HCT116 (cell line): ENCODE results near the gene CPHXL2. TPM values are rescaled to one million over a fixed set of nuclear protein-coding genes. Genes with fewer than 3 reads are reported as not detected.

Experiments used
- ATAC-seq: fragments of 200-7000 bp; cut with Tn5 transposase; 2 replicates; pipeline ENCODE4 v1.9.1; 2020; ENCODE audit warnings: mild to moderate bottlenecking, moderate library complexity
- BruUV-seq: library from RNA; stranded (reverse); fragments of 400-500 nt; replicated peaks from 2 replicates; lab custom pipeline; 2021; lab: Mats Ljungman, UMichigan
- CTCF ChIA-PET: fragments of 300-600 bp; sonication (Branson Sonifier 250); formaldehyde crosslinking; loops from one replicate; lab custom pipeline; 2021; ENCODE audit warnings: antibody characterized with exemption; lab: Charles Lee
- POLR2A ChIA-PET: fragments of 300-600, 350-600 bp; sonication (Branson Sonifier 250); formaldehyde crosslinking; loops from one replicate; lab custom pipeline; 2021; ENCODE audit warnings: antibody characterized with exemption; lab: Charles Lee
- RAD21 ChIA-PET, 2 experiments: fragments of 300-600 bp; sonication (Branson Sonifier 250); formaldehyde crosslinking; loops; one replicate each; lab custom pipeline; 2023; ENCODE audit warnings: low total read pairs in 2 of 2; ENCODE audit not compliant: uncharacterized antibody in 2 of 2, unreplicated experiment in 2 of 2, low non-redundant PET in 1 of 2; lab: Charles Lee
- DNase-seq: peaks from one replicate; pipeline ENCODE4 v3.0.0-alpha.2; 2010; ENCODE audit warnings: low read depth, low spot score
- H2AFZ ChIP-seq: fragments of 200-600 bp; shearing (Covaris generic), sonication (generic); 2 replicates; pipeline ENCODE4 v1.6.1; 2017; ENCODE audit warnings: low read depth, mixed run types, mixed read lengths, antibody characterized with exemption, low read length; ENCODE audit not compliant: poor library complexity, severe bottlenecking
- H3K27ac ChIP-seq: 2 replicates; pipeline ENCODE4 v1.5.1; 2012; ENCODE audit warnings: low read depth, low read length
- H3K27me3 ChIP-seq: fragments of 200-600 bp; sonication (generic); 2 replicates; pipeline ENCODE4 v1.6.1; 2016; ENCODE audit warnings: mixed run types, low read length, mixed read lengths; ENCODE audit not compliant: insufficient read depth
- H3K36me3 ChIP-seq, 2 experiments: fragments of 200-500 bp in 1 of 2; fragments of 200-600 bp in 1 of 2; sonication (Bioruptor generic) in 1 of 2; sonication (generic) in 1 of 2; 2 replicates each; pipeline versions ENCODE4 v1.5.1 to v1.6.1; 2014 to 2016; ENCODE audit warnings: low read length in 2 of 2, inconsistent platforms in 1 of 2, mixed read lengths in 1 of 2, mixed run types in 1 of 2; ENCODE audit not compliant: insufficient read depth in 2 of 2, control insufficient read depth in 1 of 2
- H3K4me1 ChIP-seq, 2 experiments: fragments of 200-600 bp in 1 of 2; sonication (generic) in 1 of 2; 2 replicates each; pipeline versions ENCODE4 v1.5.1 to v1.6.1; 2012 to 2017; ENCODE audit warnings: low read length in 2 of 2, inconsistent platforms in 1 of 2, mild to moderate bottlenecking in 1 of 2, mixed read lengths in 1 of 2, mixed run types in 1 of 2, moderate library complexity in 1 of 2; ENCODE audit not compliant: insufficient read depth in 2 of 2, control insufficient read depth in 1 of 2
- H3K4me2 ChIP-seq: fragments of 200-600 bp; sonication (generic); 2 replicates; pipeline ENCODE4 v1.6.1; 2017; ENCODE audit warnings: mixed run types, low read length, mixed read lengths
- H3K4me3 ChIP-seq, 2 experiments: fragments of 200-600 bp in 1 of 2; sonication (generic) in 1 of 2; replicated peaks in 1 of 2; 2 replicates each; pipeline ENCODE4 v1.5.1; 2011 to 2016; ENCODE audit warnings: low read length in 2 of 2, control low read depth in 1 of 2, low read depth in 1 of 2, mild to moderate bottlenecking in 1 of 2, mixed read lengths in 1 of 2, mixed run types in 1 of 2
- H3K79me2 ChIP-seq: fragments of 200-600 bp; sonication (generic); 2 replicates; pipeline ENCODE4 v1.6.1; 2017; ENCODE audit warnings: mild to moderate bottlenecking, mixed run types, low read length, moderate library complexity, mixed read lengths; ENCODE audit not compliant: insufficient read depth
- H3K9ac ChIP-seq: fragments of 200-600 bp; sonication (generic); 2 replicates; pipeline ENCODE4 v1.6.1; 2016; ENCODE audit warnings: low read length, mixed read lengths
- H3K9me2 ChIP-seq: fragments of 200-600 bp; sonication (generic), shearing (Covaris generic); 2 replicates; pipeline ENCODE4 v1.6.1; 2017; ENCODE audit warnings: mixed run types, mild to moderate bottlenecking, moderate library complexity; ENCODE audit not compliant: insufficient read depth
- H3K9me3 ChIP-seq, 2 experiments: fragments of 200-500 bp in 1 of 2; fragments of 200-600 bp in 1 of 2; sonication (Bioruptor generic) in 1 of 2; sonication (generic) in 1 of 2; 2 replicates each; pipeline ENCODE4 v1.6.1; 2014 to 2017; ENCODE audit warnings: low read length in 2 of 2, mixed read lengths in 2 of 2, inconsistent platforms in 1 of 2, low read depth in 1 of 2, mild to moderate bottlenecking in 1 of 2, mixed run types in 1 of 2, moderate library complexity in 1 of 2; ENCODE audit not compliant: control insufficient read depth in 1 of 2, insufficient read depth in 1 of 2
- H4K20me1 ChIP-seq: fragments of 200-600 bp; sonication (generic), shearing (Covaris generic); 2 replicates; pipeline ENCODE4 v1.6.1; 2017; ENCODE audit warnings: mixed run types, mild to moderate bottlenecking, moderate library complexity; ENCODE audit not compliant: insufficient read depth
- EZH2 ChIP-seq: fragments of 200-600 bp; sonication (generic); IDR thresholded peaks from 2 replicates; pipeline ENCODE4 v1.6.1; 2017; ENCODE audit warnings: antibody characterized with exemption, mixed run types
- EZH2phosphoT487 ChIP-seq: fragments of 200-600 bp; IDR thresholded peaks from 2 replicates; pipeline ENCODE4 v1.6.1; 2018; ENCODE audit warnings: antibody characterized with exemption, borderline replicate concordance
- FOSL1 ChIP-seq: IDR thresholded peaks from 2 replicates; pipeline ENCODE4 v1.6.1; 2012; ENCODE audit warnings: low read depth
- intact Hi-C: fragments of 100-400 bp; cut with micrococcal nuclease; formaldehyde crosslinking; loops from 2 replicates; pipeline ENCODE4 v1.10.0; 2022
- total RNA-seq: library from RNA; stranded (reverse); gene quantifications from one replicate; pipeline ENCODE4 v1.2.1, GENCODE V29; 2021; ENCODE audit not compliant: unreplicated experiment
- TF ChIP-seq, protein P1 (sequence below): IDR thresholded peaks from 2 replicates; pipeline ENCODE4 v1.6.1; 2012; ENCODE audit warnings: low read depth
- TF ChIP-seq, protein P2 (sequence below): IDR thresholded peaks from 2 replicates; pipeline ENCODE4 v1.6.1; 2012
- TF ChIP-seq, protein P3 (sequence below): IDR thresholded peaks from 2 replicates; pipeline ENCODE4 v1.6.1; 2012

CPHXL2 gene
- total RNA-seq, 1 experiment from 2014 or later = not detected

GRCh38 chr16:75617121-75617520, 59.7 kb downstream of the CPHXL2 start:
- ChIA-PET RAD21 (no interaction called here), CTCF (no interaction called here), POLR2A (no interaction called here)
- Histone ChIP-seq H3K4me2 (no peak overlapping the region), H3K27me3 (no peaks in the 10 kb centered on the region), H3K4me3 (no peak overlapping the region), H2AFZ (no peak overlapping the region), H3K9me2 (no peaks in the 10 kb centered on the region), H3K36me3 (peaks cover 17 to 36% of the 10 kb centered on the region in 2 experiments; a peak in 3 of 4 replicates), H3K9ac (no peak overlapping the region), H3K27ac (no peak overlapping the region), H3K4me1 (peaks cover 6 to 10% of the 10 kb centered on the region in 2 experiments)
- BruUV-seq = no TSS peak
- ATAC-seq (no peak), DNase-seq (no peak)
- TF ChIP-seq, protein P1, sequence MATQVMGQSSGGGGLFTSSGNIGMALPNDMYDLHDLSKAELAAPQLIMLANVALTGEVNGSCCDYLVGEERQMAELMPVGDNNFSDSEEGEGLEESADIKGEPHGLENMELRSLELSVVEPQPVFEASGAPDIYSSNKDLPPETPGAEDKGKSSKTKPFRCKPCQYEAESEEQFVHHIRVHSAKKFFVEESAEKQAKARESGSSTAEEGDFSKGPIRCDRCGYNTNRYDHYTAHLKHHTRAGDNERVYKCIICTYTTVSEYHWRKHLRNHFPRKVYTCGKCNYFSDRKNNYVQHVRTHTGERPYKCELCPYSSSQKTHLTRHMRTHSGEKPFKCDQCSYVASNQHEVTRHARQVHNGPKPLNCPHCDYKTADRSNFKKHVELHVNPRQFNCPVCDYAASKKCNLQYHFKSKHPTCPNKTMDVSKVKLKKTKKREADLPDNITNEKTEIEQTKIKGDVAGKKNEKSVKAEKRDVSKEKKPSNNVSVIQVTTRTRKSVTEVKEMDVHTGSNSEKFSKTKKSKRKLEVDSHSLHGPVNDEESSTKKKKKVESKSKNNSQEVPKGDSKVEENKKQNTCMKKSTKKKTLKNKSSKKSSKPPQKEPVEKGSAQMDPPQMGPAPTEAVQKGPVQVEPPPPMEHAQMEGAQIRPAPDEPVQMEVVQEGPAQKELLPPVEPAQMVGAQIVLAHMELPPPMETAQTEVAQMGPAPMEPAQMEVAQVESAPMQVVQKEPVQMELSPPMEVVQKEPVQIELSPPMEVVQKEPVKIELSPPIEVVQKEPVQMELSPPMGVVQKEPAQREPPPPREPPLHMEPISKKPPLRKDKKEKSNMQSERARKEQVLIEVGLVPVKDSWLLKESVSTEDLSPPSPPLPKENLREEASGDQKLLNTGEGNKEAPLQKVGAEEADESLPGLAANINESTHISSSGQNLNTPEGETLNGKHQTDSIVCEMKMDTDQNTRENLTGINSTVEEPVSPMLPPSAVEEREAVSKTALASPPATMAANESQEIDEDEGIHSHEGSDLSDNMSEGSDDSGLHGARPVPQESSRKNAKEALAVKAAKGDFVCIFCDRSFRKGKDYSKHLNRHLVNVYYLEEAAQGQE = no peak
- TF ChIP-seq, protein P2, sequence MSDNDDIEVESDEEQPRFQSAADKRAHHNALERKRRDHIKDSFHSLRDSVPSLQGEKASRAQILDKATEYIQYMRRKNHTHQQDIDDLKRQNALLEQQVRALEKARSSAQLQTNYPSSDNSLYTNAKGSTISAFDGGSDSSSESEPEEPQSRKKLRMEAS = no peak
- TF ChIP-seq, all 23 proteins: peak for 0
- Histone ChIP-seq H3K9me3 (no peaks in the 10 kb centered on the region), H3K79me2 (peaks cover 2% of the 10 kb centered on the region), H4K20me1 (no peaks in the 10 kb centered on the region)
- intact Hi-C loops = no loop called here

- H3K4me1 ChIP-seq = peaks cover 1 to 4% of the 10 kb centered on the region in 2 experiments
- ATAC-seq = no peak
- no peak overlapping the region for H2AFZ ChIP-seq
- RAD21 ChIA-PET = no interaction called here
- intact Hi-C loops = no loop called here
- no peaks in the 10 kb centered on the region for H4K20me1 ChIP-seq
- peaks cover 18 to 38% of the 10 kb centered on the region in 2 experiments; a peak in 3 of 4 replicates for H3K36me3 ChIP-seq
- no peaks in the 10 kb centered on the region for H3K9me3 ChIP-seq
- no peak overlapping the region for H3K27ac ChIP-seq
- BruUV-seq = no TSS peak
- TF ChIP-seq, protein P2 = no peak
- TF ChIP-seq FOSL1 (no peak), EZH2phosphoT487 (no peak), EZH2 (no peak)
- TF ChIP-seq, protein P3, sequence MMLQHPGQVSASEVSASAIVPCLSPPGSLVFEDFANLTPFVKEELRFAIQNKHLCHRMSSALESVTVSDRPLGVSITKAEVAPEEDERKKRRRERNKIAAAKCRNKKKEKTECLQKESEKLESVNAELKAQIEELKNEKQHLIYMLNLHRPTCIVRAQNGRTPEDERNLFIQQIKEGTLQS = no peak
- CTCF ChIA-PET = no interaction called here
- H3K4me2 ChIP-seq = no peak overlapping the region
- no peak overlapping the region for H3K4me3 ChIP-seq
- H3K9ac ChIP-seq = no peak overlapping the region
- H3K9me2 ChIP-seq = no peaks in the 10 kb centered on the region
- DNase-seq = no peak
- no peaks in the 10 kb centered on the region for H3K27me3 ChIP-seq
- POLR2A ChIA-PET = no interaction called here
- H3K79me2 ChIP-seq = no peaks in the 10 kb centered on the region
Observed at GRCh38 chr16:75616521-75617010, 60.2 kb downstream of the CPHXL2 start.
